HL-60 (cell line): ENCODE data around the gene ARFGAP3.

Experiments
- DNase-seq, 2 experiments: peaks; one replicate each; pipeline ENCODE4 v3.0.0-alpha.2; 2010 to 2020; ENCODE audit warnings: low read depth in 1 of 2, low spot score in 1 of 2
- H3K27ac ChIP-seq: fragments of 250-450 bp; sonication (Bioruptor Pico); replicated peaks from 2 replicates; pipeline ENCODE4 v1.5.1; 2020; ENCODE audit warnings: mild to moderate bottlenecking, moderate library complexity
- H3K27me3 ChIP-seq: fragments of 250-450 bp; sonication (Bioruptor Pico); 2 replicates; pipeline ENCODE4 v1.5.1; 2021; ENCODE audit warnings: mild to moderate bottlenecking, moderate library complexity; ENCODE audit not compliant: insufficient read depth, poor library complexity, severe bottlenecking
- H3K4me3 ChIP-seq: replicated peaks from 2 replicates; pipeline ENCODE4 v1.5.1; 2011; ENCODE audit warnings: mild to moderate bottlenecking, control low read depth, low read length; ENCODE audit not compliant: insufficient read depth
- GABPA ChIP-seq: IDR thresholded peaks from 2 replicates; pipeline ENCODE4 v1.6.1; 2012; ENCODE audit warnings: low read depth
- POLR2AphosphoS5 ChIP-seq: IDR thresholded peaks from 2 replicates; pipeline ENCODE4 v1.6.1; 2012; ENCODE audit warnings: low read depth
- SPI1 ChIP-seq: IDR thresholded peaks from 2 replicates; pipeline ENCODE4 v1.6.1; 2012; ENCODE audit warnings: low read depth, mild to moderate bottlenecking, borderline replicate concordance
- TF ChIP-seq, protein P1 (sequence below): IDR thresholded peaks from one replicate; pipeline ENCODE4 v1.5.1; 2011; ENCODE audit warnings: low read length, control low read depth, inconsistent platforms; ENCODE audit not compliant: insufficient read depth
- TF ChIP-seq, protein P2 (sequence below): IDR thresholded peaks from 2 replicates; pipeline ENCODE4 v1.6.1; 2012; ENCODE audit warnings: low read depth; ENCODE audit not compliant: insufficient replicate concordance

Gene ARFGAP3

DNA sequence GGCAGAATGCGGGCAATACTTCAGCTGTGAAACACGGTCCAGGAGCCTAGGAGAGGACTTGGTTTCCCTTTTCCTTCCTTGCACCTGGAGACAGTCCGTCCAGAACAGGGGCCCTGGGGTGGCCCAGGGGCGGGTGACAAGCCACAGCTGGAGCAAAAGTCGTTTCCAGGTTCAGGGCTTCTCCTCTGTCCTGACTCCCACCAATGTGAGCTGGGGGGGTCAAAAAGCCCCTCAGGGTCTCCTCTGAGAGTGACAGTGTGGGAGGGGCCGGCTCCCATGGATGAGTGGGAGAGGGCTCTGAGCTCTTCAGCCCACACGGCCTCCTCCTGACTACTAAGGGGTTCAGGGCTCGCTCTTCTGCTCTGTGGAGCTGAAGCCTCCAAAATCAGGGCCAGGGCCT lies 20.1 kb upstream of the ARFGAP3 start:
- TF ChIP-seq, protein P1, sequence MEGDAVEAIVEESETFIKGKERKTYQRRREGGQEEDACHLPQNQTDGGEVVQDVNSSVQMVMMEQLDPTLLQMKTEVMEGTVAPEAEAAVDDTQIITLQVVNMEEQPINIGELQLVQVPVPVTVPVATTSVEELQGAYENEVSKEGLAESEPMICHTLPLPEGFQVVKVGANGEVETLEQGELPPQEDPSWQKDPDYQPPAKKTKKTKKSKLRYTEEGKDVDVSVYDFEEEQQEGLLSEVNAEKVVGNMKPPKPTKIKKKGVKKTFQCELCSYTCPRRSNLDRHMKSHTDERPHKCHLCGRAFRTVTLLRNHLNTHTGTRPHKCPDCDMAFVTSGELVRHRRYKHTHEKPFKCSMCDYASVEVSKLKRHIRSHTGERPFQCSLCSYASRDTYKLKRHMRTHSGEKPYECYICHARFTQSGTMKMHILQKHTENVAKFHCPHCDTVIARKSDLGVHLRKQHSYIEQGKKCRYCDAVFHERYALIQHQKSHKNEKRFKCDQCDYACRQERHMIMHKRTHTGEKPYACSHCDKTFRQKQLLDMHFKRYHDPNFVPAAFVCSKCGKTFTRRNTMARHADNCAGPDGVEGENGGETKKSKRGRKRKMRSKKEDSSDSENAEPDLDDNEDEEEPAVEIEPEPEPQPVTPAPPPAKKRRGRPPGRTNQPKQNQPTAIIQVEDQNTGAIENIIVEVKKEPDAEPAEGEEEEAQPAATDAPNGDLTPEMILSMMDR, result no peak
- TF ChIP-seq POLR2AphosphoS5, result no peak
- Histone ChIP-seq H3K27ac (no peak overlapping the region), H3K27me3 (no peaks in the 10 kb centered on the region)

DNA sequence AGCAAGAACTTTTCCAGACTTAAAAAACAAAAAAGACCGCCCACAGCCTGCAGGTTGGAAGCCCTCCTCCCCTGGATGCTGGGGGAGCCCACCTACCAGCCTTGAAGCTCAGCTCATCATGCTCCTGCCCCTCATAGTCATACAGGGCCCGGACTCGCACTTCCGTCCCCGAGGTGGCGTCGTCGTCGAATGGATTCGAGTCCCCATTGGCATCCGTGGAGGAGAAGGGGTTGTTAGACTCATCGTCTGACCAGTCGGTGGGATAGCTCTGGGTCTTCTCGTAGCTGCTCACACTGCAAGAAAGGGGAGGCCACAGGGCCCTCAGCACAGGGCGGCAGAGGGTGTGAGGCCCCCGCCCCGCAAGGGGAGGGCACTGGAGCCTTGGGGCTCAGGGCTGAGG lies 19.0 kb upstream of the ARFGAP3 start:
- no peak for DNase-seq
- Histone ChIP-seq H3K27ac (no peak overlapping the region), H3K27me3 (no peaks in the 10 kb centered on the region), H3K4me3 (no peak overlapping the region)
- TF ChIP-seq SPI1 (no peak), POLR2AphosphoS5 (no peak), GABPA (no peak)
- TF ChIP-seq, protein P2, sequence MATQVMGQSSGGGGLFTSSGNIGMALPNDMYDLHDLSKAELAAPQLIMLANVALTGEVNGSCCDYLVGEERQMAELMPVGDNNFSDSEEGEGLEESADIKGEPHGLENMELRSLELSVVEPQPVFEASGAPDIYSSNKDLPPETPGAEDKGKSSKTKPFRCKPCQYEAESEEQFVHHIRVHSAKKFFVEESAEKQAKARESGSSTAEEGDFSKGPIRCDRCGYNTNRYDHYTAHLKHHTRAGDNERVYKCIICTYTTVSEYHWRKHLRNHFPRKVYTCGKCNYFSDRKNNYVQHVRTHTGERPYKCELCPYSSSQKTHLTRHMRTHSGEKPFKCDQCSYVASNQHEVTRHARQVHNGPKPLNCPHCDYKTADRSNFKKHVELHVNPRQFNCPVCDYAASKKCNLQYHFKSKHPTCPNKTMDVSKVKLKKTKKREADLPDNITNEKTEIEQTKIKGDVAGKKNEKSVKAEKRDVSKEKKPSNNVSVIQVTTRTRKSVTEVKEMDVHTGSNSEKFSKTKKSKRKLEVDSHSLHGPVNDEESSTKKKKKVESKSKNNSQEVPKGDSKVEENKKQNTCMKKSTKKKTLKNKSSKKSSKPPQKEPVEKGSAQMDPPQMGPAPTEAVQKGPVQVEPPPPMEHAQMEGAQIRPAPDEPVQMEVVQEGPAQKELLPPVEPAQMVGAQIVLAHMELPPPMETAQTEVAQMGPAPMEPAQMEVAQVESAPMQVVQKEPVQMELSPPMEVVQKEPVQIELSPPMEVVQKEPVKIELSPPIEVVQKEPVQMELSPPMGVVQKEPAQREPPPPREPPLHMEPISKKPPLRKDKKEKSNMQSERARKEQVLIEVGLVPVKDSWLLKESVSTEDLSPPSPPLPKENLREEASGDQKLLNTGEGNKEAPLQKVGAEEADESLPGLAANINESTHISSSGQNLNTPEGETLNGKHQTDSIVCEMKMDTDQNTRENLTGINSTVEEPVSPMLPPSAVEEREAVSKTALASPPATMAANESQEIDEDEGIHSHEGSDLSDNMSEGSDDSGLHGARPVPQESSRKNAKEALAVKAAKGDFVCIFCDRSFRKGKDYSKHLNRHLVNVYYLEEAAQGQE, result no peak
- TF ChIP-seq, protein P1, result no peak

More for the DNA sequence above, 20.1 kb upstream of the ARFGAP3 start:
- no peak overlapping the region for H3K4me3 ChIP-seq
- DNase-seq, result no peak

GRCh38 chr22:42874010-42874409 lies 16.9 kb upstream of the ARFGAP3 start:
- Histone ChIP-seq H3K27me3 (no peaks in the 10 kb centered on the region), H3K27ac (no peak overlapping the region), H3K4me3 (no peak overlapping the region)
- DNase-seq, result no peak
- TF ChIP-seq SPI1 (no peak), GABPA (no peak), POLR2AphosphoS5 (no peak)
- TF ChIP-seq, protein P1, result no peak
- TF ChIP-seq, protein P2, result no peak

- Histone ChIP-seq H3K27me3 (no peaks in the 10 kb centered on the region), H3K4me3 (no peak overlapping the region), H3K27ac (no peak overlapping the region)
- TF ChIP-seq POLR2AphosphoS5, result no peak
- no peak for TF ChIP-seq GABPA
- no peak for TF ChIP-seq SPI1
- TF ChIP-seq, protein P2, result no peak
- TF ChIP-seq, protein P1, result no peak
- DNase-seq, result no peak
These were observed 16.3 kb upstream of the ARFGAP3 start for GRCh38 chr22:42873356-42873755.
